ENCODE measurements around the gene SYTL3.

GRCh38 chr6:158707120-158707820 is 57.4 kb downstream of the SYTL3 start:
- TF ChIP-seq CTCF (IDR thresholded peaks at IDR 0.05) (no peak), POLR2A (IDR thresholded peaks at IDR 0.05) (no peak), POLR2AphosphoS5 (IDR thresholded peaks at IDR 0.05) (peak; percentile 57)

All from prostate gland (tissue), 2 donors.